WTC11 (cell line): ENCODE data around the gene CSTA.

Experiments used
- CREB1 ChIP-seq: sonication (generic); formaldehyde crosslinking; IDR thresholded peaks from 2 replicates; pipeline ENCODE4 v1.8.0; 2023; ENCODE audit warnings: mild to moderate bottlenecking, missing genetic modification reagents
- TF ChIP-seq, protein P1 (sequence below): sonication (generic); formaldehyde crosslinking; IDR thresholded peaks from 2 replicates; pipeline ENCODE4 v1.8.0; 2023; ENCODE audit warnings: missing genetic modification reagents

DNA sequence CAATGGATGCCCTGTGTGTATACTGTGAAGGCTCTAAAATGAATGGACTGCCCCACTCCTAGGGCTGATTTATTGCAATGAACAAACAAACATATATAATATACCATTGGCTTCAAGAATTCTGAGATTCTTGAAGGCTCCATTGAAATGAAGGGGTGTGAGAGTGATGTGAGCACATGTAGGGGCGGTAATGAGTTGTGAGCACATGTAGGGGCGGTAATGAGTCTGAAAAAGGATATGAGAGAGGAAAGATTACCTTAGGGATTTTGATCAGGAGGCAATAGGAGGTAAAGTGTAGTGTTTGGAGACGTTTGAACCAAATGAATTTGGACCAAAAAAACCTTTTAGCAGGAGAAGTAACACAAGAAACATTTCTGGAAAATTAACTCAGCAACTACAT lies 62.7 kb downstream of the CSTA start:
- TF ChIP-seq, protein P1, sequence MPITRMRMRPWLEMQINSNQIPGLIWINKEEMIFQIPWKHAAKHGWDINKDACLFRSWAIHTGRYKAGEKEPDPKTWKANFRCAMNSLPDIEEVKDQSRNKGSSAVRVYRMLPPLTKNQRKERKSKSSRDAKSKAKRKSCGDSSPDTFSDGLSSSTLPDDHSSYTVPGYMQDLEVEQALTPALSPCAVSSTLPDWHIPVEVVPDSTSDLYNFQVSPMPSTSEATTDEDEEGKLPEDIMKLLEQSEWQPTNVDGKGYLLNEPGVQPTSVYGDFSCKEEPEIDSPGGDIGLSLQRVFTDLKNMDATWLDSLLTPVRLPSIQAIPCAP (CRISPR knock-in tag): no peak
- TF ChIP-seq CREB1 (CRISPR knock-in tag): no peak
